HG03460 (cell line): ENCODE results near the gene RPS6KA2.
"Not testable (repeated sequence)": the region's sequence is repeated elsewhere in the genome, so short reads cannot be mapped to it uniquely, and the experiment has no call there.

ENCODE experiments used
- ATAC-seq: cut with Tn5 transposase; IDR thresholded peaks from one replicate; pipeline ENCODE4 v1.9.1; 2021; ENCODE audit not compliant: unreplicated experiment

The RPS6KA2 gene

DNA sequence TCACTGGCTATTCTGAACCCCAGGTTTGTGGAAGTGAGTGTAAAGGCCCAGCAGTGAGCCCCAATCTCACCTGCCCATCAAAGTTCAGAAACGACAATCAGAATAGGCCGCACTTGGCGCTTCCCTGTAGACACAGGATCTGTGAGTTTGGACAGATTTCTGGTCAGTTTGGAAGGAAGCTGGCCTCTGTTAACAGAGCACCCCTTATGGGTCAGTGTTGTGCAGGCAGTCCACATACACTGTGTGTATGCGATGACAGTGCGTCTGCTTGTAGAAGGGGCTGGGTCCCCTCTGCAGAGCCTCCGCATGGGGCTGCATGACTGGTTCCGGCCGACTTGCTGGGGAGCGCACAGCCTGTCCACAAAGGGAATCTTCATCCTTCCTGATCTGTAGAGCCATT lies 240.9 kb downstream of the RPS6KA2 start:
- ATAC-seq, result no peak

DNA sequence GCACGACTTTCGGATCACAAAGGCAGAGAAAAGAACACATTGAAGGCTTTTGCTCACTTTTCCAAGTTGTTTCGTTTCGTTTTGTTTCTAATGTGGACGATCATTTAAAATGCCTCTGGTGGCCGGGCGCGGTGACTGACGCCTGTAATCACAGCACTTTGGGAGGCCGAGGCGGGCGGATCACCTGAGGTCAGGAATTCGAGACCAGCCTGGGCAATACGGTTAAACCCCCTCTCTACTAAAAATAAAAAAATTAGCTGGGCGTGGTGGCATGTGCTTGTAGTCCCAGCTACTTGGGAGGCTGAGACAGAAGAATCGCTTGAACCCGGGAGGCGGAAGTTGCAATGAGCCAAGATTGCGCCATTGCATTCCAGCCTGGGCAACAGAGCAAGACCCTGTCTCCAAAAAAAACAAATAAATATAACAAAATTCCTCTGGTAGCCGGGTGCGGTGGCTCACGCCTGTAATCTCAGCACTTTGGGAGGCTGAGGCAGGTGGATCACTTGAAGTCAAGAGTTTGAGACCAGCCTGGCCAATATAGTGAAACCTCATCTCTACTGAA lies 243.2 kb downstream of the RPS6KA2 start:
- ATAC-seq, result peak; percentile 0

DNA sequence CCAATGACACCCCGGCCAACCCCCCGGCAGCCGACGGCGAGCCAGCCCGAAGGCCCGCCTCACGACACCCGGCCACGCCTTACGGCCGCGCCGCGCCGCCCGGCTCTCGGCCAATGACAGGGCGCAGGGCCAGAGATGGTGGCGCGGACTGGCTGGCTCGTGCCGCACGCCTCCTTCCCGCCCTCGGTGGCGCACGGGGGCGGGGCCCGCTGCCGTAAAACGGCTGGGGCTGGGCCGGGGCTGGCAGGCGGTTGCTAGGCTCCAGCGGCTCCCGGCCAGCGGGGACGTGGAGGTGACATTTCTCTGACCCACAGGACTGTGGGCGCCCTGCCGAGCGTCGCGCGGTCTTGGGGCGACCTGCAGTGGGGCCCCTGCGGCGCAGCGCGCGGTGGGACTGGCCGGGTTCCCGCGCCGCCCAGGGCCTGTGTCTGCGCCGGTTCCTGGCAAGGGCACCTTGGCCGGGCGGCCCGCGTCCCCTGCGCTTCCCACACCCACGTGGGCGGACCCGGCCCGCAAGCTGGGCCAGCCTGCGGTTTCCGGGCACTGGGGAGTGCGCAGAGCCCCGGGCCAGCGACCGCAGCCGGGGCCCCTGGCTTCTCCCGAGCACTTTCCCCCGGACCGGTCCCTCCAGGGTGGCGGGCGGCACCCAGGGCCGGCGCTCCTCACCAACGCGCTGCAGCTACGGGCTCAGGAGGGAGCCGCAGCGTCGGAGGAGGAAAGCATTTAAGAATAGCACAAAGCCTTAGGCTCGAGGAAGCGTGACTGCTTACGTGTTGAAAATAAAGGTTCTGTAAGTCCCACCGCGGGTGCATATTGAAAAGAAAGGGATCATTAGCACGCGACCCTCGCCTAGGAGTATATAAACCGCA lies 243.9 kb downstream of the RPS6KA2 start, which contains the start of gene MPC1:
Gene MPC1, minus strand, starts transcription at position 8 of the 869 bp plus-strand sequence. CDS start 64 bp downstream, outside the sequence.
- peak; percentile 85 for ATAC-seq

DNA sequence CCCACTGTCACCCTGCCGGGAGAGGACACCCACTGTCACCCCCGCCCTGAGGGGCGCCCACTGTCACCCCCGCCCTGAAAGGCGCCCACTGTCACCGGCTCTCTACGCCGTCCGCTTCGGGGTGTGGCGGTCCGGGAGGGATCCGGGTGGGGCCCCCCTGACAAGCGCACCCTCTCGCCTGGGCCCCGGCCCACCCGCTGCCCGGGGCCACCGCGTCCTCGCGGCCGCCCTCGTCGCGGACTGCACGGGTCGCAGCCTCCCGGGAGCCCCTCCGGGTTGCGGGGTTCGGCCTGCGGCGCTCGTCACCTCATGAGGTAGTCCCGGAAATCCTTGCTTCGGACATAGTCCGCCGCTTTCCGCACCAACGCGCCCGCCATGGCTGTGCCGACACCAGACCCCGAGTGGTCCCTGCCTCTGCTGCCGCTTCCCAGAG lies 244.5 kb downstream of the RPS6KA2 start:
- ATAC-seq, result peak; percentile 2

DNA sequence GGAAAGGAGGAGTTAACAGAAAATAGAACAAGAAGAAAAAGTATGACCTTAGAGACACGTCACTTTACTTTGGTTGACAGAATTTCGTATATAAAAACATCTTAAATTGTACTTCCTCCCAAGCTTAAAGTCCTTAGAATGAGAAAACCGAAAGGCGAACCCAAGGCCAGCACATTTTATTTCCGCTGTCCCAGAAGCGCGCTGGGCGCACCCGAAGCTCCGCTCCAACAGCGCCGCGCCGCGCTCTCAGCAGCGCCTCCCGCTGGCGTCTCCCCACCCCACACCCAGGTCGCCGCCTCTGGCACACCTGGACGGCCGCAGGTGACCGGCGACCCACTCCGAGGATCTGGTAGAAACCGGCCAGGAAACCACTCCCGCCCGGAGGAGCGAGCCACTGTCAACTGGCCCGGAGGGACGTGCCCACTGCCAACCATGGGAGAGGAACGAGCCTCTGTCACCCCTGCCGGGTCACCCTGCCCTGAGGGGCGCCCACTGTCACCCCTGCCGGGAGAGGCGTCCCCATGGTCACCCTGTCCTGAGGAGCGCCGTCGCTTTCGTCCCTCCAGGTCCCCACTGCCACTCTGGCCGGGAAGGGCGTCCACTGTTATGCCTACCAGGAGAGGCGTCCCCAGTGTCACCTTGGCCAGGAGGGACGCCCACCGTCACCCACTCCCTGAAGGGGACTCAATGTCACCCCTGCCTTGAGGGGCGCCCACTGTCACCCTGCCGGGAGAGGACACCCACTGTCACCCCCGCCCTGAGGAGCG lies 245.1 kb downstream of the RPS6KA2 start:
- ATAC-seq, result peak; percentile 51

DNA sequence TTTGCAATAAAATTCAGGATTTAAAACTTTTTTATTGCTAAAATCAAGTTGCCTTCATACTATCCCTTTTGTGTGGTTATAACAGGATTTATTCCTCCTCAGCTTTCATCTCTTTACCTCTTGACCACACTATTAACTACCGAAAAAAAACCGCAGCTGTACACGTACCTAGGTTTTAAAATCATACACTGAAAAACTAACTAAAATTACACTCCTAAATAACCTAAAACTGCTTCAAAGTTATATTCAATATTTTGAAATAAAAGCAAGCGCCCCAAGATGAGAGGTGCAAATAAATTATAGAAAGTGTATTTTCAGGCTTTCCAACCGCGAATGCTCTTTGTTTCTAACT lies 245.7 kb downstream of the RPS6KA2 start:
- no peak for ATAC-seq

DNA sequence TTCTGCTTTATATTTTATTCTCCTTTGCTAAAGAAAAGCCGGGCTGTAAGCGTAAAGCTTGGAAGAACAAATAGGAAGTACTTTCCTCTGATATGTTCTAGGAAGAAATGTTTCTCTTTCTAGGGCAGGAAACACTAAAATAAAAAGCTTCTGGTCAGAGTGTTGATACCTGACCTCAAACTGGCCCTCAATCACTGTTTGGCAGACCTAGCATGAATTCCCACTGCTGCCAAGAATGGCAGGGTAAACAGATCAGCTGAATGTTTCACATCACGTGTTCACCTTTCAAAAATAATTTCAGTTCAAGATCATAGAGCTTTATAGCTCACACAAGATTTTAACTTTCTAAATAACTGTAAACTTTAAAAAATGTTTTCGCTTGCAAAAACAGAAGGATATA lies 247.3 kb downstream of the RPS6KA2 start:
- ATAC-seq, result no peak

DNA sequence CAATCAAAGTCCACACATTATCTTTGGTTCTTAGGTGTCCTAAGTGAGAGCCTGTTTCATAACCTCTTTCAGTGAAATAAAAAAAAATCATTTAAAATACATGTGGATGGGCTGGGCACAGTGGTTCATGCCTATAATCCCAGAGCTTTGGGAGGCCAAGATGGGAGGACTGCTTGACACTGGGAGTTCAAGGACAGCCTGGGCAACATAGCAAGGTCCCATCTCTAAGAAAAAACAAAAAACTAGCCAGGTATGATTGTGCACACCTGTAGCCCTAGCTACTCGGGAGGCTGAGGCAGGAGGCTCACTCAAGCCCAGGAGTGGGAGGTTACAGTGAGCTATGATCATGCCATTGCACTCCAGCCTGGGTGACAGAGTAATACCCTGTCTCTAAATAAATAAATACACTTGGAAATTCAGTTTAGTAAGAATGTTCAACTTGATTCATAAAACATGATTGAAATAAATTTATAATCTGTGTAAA lies 247.9 kb downstream of the RPS6KA2 start:
- no peak for ATAC-seq

DNA sequence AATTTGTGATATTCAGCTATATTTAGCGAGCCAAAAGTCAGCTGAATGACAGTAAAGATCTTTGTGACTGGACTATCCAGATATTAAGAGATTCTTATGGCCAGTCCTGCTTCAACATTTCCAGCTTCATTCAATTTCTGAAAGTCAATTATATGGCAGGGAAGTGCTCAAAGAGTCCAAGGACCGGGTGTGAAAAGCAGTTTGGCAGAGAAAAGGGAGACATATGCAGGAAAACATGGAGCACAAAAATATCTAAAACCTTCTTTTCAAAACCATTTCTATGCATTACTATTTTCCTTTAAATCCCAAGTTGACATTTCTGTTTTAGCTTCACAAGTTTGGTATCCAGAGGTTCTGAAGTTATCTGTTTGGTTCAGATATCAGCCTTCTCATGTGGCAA lies 249.3 kb downstream of the RPS6KA2 start:
- no peak for ATAC-seq

DNA sequence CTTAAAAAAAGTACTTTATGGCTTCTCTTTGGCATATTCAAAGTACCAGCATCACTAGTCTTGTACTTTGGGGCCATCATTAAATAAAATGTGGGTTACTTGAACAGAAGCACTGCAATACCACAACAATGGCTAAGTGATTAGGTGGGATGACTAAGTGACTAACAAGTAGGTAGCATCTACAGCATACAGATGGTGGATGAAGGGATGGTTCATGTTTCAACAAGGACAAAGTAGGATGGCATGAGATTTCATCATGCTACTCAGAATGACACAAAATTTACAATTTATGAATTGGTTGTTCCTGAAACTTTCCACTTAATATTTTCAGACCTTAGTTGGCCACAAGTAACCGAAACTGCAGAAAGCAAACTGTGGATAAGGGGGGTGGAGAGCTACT lies 252.0 kb downstream of the RPS6KA2 start:
- no peak for ATAC-seq

DNA sequence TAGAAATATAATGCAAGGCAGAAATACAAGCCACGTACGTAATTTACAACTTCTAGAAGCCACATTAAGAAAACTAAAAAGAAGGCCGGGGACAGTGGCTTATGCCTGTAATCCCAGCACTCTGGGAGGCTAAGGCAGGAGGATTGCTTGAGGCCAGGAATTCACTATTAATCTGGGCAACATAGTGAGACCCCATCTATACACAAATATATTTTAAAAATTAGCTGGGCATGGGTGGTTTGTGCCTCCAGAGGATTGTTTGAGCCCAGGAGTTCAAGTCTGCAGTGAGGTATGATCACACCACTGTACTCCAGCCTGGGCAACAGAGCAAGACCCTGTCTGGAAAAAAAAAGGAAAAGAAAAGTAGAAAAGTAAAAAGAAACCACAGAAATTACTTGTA lies 256.6 kb downstream of the RPS6KA2 start:
- ATAC-seq, result no peak

DNA sequence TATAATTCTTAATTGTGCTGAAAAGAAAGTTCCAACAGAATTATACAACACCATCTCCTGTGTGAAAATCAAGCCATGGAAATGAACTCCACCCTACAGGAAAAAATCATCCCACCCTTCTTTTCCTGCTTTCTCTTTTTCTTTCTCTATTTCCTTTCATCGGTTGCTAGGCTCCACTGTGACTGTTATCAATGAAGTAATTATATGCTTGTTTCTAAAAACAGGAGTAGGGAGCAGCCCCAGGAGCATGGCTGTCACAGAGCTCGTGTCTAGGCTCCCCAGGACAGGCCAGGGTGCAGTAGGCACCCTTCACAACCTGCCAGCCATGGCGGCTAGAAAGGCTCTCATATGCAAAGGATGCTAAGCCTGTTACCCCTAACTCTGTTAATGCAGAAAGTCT lies 257.3 kb downstream of the RPS6KA2 start:
- ATAC-seq, result no peak

DNA sequence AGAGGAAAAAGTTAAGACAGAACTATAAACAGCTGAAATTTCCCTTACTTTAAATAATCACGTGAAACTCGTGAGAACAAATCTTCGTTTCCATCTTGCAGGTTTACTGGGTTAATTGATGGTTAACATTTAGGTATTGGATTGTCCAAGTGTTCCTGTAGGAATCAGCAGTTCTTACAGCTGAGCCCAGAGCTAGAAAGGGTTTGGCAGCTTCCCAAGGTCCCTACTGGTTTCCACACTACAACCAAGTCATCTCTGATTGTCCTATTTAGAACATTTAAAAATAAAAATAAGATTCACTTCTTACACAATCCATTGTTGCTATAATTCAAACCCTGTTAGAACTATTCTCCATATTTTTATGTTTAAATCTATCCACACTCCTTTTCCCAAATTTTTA lies 260.1 kb downstream of the RPS6KA2 start:
- no peak for ATAC-seq

DNA sequence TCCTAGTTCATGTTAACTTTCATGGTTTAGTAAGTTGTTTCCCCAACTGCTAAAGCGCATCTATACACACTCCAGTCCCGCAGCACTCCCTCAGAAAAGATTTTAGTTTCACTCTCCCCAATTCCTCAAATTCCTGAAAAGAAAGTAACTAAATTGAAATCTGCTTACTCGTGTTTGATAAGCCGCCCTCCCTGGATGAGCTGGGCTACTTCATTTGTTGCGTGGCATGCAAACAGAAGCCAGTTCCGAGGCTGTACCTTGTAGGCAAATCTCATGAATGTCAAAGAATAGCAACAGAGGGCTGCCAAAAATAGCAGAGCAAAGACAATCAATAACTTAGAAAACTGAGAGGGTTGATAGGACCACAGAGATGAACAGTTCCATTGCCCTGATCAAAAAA lies 261.2 kb downstream of the RPS6KA2 start:
- ATAC-seq, result no peak

DNA sequence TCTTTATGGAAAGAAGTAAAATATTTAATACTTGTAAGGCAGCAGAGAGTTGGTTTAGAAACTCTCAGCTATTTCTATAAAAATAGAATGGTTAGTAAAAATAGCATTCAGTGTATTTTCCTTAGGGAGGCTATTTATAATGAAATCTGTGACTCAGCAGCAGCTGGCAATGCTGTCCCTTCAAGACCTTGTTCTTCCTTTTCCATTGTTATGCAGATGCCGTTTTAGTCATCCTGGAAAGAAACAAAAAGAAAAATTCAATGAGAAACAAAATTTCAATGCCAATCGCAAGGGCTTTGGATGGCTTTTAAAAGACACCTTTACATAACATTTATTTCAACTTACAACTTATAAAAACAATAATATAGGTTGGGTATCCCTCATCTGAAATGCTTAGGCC lies 261.8 kb downstream of the RPS6KA2 start:
- ATAC-seq, result no peak

DNA sequence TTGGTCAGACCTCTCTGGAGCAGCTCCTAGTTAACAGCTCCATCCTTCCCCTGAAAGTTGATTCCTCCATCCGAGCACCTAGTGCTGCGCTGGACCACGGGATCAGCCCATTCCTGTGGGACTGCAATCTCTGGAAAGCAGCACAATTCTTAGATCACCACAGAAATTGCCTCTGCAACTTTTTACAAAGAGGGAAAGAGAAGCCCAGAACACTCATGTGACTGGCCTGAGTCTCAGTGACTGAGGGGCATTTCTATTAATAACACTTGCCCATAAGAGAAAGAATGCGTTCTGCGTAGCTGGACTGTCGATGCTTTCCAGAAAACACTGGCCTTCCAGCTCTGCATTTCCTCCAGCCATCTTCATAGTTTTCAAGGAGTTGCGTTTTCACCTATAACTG lies 262.6 kb downstream of the RPS6KA2 start:
- no peak for ATAC-seq

DNA sequence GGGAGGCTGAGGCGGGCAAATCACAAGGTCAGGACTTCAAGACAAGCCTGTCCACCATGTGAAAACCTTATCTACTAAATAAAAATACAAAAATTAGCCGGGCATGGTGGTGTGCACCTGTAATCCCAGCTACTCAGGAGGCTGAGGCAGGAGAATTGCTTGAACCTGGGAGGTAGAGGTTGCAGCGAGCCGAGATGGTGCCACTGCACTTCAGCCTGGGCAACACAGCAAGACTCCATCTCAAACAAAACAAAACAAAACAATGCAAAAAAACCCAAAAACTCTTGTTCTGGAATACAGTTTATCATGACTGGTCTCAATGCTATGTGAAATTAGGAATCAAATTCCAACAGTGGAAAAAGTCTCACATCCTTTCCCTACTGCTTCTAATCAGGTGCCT lies 264.6 kb downstream of the RPS6KA2 start:
- ATAC-seq, result not testable (repeated sequence)

DNA sequence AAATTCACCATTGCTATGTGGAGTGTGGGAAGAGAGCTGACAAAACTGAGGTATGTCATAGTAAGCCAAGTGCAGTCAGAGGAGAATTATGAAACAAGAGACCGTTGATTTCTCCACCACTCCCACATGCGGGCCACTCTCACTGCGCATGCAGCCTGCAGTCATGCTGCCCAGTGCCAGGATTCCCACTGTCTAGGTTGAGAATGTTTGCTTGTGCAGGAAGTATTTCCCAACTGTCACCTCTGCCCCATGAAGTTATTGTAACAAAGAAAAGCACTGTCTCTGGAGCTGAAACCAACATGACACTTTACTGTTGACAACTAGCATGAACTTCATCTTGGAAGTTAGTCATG lies 266.0 kb downstream of the RPS6KA2 start:
- ATAC-seq, result no peak

DNA sequence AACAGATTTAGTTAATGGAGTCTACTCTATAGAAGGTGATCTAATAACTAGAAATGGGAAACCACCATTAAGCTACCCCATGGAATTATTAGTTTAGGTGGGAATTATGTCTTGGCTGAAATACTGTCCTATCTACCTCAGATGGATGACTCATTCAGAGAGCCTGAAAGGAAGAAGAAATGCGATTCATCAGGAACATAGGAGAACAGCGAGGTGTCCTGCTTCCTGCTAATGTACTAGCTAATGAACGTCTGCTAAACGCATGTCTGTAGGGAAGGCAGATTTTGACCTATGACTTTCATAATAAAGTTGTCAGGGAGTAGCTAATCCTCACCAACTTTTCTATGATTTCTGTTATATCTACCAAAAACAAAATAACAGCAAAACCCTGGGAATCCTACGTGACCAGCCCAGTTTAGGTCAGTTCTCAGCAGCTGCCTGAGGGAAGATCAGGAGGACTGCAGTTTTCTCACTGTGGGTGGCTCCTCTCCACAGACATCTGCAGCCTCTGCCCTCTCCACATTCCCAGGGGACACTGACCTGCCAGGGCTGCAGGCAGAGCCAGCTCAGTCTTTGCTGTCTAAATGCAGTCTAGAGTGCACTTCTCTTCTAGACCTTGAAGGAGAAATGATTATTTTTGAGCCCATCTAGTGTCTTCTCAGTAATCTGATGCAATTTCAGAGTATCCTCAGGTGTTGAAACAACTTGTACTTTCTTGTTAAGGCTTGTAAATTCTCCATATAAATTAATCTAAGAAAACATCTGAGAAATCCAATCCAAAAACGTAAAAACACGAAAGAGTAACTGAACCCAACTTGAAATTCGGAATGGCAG lies 266.6 kb downstream of the RPS6KA2 start:
- ATAC-seq, result no peak
